Islet of Langerhans (tissue), 1 donor: ENCODE measurements around the gene ZBTB44.
"Not testable (repeated sequence)": the region's sequence is repeated elsewhere in the genome, so short reads cannot be mapped to it uniquely, and the experiment has no call there.

Experiments used
- FAIRE-seq: peaks from one replicate; lab custom pipeline; 2011; peaks lifted over from hg19 to GRCh38; lab: Jason Lieb, UNC

The ZBTB44 gene

DNA sequence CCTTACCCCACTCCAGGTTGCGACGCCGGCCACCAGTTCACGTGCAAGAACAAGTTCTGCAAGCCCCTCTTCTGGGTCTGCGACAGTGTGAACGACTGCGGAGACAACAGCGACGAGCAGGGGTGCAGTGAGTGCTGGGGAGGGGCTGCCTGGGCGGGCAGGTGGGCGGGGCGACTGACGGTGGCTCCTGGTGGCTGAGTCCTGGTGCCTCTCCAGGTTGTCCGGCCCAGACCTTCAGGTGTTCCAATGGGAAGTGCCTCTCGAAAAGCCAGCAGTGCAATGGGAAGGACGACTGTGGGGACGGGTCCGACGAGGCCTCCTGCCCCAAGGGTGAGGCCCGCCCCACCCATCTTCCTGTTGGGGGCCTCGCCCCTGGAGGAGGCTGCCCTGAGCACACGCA lies 116.4 kb downstream of the ZBTB44 start:
- FAIRE-seq, result no peak

DNA sequence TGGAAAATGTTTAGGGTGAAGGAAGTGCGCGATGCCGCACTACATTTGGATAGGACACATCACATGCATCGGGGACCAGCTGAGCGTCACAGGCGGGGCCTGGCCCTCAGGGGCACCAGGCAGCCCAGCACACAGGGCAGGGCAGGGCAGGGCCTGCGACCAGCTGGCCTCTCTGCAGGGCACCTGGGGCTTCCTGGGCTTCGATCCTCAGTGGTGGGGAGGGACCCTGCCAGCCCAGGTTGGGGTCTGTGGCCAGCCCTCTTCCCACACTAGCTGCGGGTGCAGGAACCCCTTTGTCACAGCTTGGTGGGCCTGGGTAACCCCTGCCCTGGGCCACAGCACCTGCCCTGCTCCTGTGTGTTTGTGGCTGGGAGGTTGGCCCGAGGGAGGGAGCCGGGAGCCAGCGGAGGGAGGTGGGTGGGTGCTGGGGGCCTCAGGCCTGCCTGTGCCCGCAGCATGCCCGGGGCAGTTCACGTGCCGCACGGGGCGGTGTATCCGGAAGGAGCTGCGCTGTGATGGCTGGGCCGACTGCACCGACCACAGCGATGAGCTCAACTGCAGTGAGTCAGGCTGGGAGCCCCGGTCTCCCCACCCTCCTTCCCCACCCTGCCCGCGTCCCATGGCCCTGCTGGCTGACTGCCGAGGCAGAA lies 117.2 kb downstream of the ZBTB44 start:
- no peak for FAIRE-seq

DNA sequence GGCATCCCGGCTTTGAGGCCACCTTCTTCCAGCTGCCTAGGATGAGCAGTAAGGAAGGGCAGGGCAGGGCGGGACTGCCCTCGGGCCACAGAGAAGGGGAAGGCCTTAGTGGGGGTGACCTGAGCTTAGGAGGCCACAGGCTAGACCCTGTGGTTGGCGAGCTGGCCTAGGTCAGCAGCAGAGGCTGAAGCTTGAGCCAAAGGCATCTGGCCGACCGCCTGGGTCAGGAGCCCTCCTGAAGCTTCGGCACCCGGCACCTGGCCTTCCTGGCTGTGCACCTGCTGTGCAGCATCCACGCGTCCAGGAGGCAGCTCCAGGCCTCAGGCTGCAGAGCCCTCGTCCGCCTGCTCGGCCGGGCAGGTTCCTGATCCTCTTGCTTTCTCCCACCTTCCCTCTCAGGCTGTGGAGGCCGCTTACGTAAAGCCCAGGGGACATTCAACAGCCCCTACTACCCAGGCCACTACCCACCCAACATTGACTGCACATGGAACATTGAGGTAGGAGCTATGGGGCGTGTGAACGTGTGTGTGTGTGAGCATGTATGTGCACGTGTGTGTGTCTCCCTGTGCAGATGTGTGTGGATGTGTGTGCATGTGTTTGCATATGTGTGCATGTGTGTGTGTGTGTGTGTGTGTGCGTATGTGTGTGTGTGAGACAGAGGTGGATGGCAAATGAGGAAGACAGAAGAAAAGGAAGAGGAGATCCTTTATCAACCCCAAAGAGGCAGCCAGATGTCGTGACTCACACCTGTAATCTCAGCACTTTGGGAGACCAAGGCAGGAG lies 120.3 kb downstream of the ZBTB44 start:
- no peak for FAIRE-seq

DNA sequence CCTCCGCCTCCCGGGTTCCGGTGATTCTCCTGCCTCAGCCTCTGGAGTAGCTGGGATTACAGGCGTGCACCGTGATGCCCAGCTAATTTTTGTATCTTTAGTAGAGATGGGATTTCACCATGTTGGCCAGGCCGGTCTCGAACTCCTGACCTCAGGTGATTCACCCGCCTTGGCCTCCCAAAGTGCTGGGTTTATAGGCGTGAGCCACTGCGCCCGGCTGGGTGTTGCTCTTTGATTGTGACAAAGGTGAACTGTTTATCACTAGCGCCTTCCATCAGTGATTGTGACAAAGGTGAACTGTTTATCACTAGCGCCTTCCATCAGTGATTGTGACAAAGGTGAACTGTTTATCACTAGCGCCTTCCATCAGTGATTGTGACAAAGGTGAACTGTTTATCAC lies 121.2 kb downstream of the ZBTB44 start:
- FAIRE-seq, result not testable (repeated sequence)

DNA sequence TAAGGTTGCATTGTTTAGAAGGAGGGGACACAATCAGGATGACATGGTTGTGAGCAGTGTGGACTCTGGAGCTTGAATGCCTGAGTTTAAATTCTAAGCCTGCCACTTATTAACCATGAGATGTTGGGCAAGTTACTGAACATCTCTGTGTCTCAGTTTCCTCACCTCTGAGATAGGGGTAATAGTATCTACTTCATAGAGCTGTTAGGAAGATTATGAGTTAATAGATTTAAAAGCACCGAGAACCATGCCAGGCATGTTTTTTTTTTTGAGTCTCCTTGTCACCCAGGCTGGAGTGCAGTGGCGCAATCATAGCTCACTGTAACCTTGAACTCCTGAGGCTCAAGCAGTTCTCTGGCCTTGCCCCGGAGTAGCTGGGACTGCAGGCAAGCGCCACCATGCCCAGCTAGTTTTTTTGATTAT lies 121.9 kb downstream of the ZBTB44 start:
- no peak for FAIRE-seq

- no peak for FAIRE-seq
Observed at GRCh38 chr11:130191896-130192295, 122.8 kb downstream of the ZBTB44 start.

DNA sequence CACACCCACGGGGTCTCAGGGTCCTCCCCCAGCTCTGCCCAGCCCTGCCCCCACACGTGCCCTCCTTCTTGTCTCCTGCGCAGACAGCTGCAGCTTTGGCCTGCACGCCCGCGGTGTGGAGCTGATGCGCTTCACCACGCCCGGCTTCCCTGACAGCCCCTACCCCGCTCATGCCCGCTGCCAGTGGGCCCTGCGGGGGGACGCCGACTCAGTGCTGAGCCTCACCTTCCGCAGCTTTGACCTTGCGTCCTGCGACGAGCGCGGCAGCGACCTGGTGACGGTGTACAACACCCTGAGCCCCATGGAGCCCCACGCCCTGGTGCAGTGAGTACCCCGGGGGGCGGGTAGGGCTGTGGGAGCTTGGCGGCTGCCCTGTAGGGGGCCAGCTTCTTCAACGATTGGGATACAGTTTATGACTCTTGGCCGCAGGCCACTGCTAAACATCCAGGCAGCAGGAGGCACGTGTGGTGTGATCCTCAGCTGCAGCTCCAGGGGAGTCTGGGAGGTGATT lies 124.3 kb downstream of the ZBTB44 start:
- no peak for FAIRE-seq

GRCh38 chr11:130189492-130190210 lies 125.1 kb downstream of the ZBTB44 start:
- no peak for FAIRE-seq

GRCh38 chr11:130188585-130189347 lies 126.0 kb downstream of the ZBTB44 start:
- no peak for FAIRE-seq

GRCh38 chr11:130188047-130188446 lies 126.7 kb downstream of the ZBTB44 start:
- FAIRE-seq, result no peak

GRCh38 chr11:130187096-130187495 lies 127.6 kb downstream of the ZBTB44 start:
- no peak for FAIRE-seq

- no peak for FAIRE-seq
Observed at GRCh38 chr11:130183878-130184610, 130.7 kb downstream of the ZBTB44 start.

DNA sequence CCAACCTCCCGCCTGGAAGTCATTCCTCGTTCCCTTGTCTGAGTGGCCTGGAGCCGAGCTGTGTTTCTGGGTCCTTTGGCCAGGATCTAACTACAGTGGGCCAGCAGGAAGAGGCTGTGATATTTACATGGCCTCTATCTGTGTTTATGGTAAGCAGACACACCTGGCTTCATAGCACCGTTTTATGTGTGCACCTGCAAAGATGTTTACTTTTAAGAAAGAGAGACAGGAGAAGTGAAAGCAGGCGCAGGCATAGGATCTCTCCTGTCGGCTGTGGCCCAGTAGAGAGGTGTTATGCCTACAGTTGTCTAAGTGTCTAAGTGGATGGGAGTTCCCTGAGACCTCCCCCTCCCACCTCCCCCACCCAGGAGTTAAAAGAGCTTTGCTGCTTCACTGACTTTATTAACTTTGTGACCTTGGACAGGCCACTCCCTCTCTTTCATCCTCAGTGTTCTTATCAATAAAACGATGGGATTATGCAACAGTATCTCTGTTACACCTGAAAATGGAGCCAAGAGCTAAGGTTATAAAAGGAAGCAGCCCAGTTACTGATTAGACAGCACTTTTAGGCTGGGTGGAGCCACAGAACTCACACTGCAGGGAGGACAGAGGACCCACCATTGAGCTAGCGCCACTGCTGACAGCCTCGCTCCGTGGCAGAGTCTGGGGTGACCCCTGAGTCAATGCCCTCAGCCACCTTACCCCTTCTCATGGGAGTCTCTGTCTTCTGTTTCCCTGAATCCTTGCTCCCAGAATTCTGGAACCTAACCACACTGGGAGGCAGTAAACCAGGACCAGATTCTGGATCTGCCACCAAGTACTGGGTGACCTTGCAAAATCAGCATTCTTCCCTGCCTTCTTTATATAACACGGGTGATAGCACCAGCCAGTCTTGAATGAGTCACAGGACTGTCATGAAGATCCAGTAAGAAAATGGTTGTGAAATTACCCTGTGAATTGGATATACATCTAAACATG lies 133.1 kb downstream of the ZBTB44 start:
- FAIRE-seq, result peak; percentile 79

GRCh38 chr11:130180896-130181294 lies 133.8 kb downstream of the ZBTB44 start:
- FAIRE-seq, result no peak

DNA sequence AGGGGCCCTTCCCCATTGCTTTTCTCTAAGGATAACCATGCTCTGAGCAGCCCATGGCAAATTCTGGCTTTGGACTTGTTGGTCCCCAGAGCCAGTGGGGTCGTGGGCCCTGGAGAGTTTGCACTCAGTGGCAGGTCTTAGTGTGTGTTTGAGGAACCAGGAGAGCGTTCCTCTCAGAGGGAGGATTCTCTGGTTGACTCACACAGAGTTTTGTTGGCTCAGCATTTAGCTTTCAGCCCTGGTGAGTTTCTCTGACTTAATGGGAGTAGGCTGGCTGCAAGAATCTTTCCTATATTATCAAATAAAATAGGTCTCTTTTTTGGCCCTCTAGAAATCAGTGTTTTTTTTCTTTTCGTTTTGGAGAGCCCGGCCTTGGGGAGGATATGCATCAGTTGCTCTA lies 134.2 kb downstream of the ZBTB44 start:
- FAIRE-seq, result peak; percentile 95

- no peak for FAIRE-seq
Observed at GRCh38 chr11:130179396-130180306, 135.1 kb downstream of the ZBTB44 start.

DNA sequence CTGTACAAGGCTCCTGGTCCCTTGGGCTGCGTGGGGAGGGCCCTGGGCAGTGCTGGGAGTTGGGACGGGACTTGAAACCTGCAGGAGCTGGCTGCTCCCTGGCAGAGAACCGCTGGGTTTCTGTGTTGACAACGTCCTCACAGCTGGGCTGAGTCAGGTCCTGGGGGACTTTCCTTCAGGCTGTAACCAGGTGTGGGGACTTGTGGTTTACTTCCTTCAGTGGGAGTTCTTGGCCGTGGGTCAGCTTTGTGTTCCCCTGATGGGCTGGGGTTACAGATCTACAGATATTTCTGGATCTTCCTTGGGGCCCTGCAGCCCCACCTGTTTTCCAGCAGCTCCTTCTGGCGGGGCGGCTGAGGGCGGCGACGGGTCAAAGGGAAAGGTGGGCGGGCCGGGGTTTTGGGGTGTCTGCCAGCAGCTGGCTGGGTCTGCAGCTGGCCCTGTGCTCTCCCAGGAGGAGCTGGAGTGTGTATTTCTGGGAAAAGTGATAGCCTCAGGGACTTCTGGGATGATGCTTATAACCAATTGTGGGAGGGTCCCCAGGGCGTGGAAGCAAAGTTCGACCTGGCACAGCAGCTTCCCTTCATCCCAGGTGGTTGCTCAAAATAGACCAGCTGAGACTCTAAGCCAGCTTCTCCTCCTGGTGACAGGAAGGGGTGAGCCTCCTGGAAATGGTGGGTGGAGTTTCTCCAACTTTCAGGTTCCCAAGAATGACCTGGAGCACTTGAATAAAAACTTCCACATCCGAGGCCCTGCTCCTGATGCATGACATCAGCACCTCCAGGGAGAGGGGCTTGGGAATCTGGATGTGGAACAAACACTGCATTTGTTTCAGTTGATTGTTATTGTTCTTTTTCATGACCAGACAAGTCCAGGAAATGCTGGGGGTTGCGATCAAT lies 136.0 kb downstream of the ZBTB44 start:
- no peak for FAIRE-seq

DNA sequence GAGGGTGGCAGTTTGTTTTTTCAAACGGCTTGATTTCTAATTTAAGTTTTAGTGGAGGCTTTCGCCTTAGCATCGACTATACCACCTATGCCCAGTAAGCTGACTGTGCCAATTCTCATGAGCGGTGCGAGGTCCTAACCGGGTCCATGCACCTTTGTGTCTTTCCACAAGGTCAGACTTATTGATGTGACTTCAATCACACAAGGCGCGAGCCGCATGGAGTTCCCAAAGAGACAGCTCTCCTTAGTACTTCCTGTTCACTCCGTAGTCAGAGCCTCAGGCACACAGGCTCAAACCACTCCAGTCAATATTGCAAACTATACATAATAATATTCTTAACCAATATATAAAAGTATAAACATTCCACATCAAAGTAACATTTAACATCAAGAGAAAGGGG lies 136.9 kb downstream of the ZBTB44 start:
- FAIRE-seq, result no peak
